Globus pallidus (tissue), 1 donor: ENCODE data around the gene TMEFF2.

ENCODE experiments used
- DNase-seq: peaks from one replicate; pipeline ENCODE4 v3.0.0-alpha.2; 2015; ENCODE audit warnings: low spot score

Gene TMEFF2

GRCh38 chr2:192068966-192069365 lies 125.8 kb downstream of the TMEFF2 start:
- no peak for DNase-seq

GRCh38 chr2:192067631-192068030 lies 127.1 kb downstream of the TMEFF2 start:
- no peak for DNase-seq

GRCh38 chr2:192064459-192064858 lies 130.3 kb downstream of the TMEFF2 start:
- DNase-seq, result no peak

GRCh38 chr2:192060161-192060560 lies 134.6 kb downstream of the TMEFF2 start:
- DNase-seq, result no peak

GRCh38 chr2:192059266-192059665 lies 135.5 kb downstream of the TMEFF2 start:
- DNase-seq, result no peak

GRCh38 chr2:192053921-192054320 lies 140.8 kb downstream of the TMEFF2 start:
- no peak for DNase-seq

- DNase-seq, result no peak
Measured at GRCh38 chr2:192051533-192051932, 143.2 kb downstream of the TMEFF2 start.

- no peak for DNase-seq
Measured at GRCh38 chr2:192049362-192049761, 145.4 kb downstream of the TMEFF2 start.

GRCh38 chr2:192047315-192048107 lies 147.2 kb downstream of the TMEFF2 start:
- DNase-seq, result no peak

GRCh38 chr2:192044496-192044895 lies 150.2 kb downstream of the TMEFF2 start:
- no peak for DNase-seq

GRCh38 chr2:192043216-192043870 lies 151.4 kb downstream of the TMEFF2 start:
- no peak for DNase-seq

- no peak for DNase-seq
Measured at GRCh38 chr2:192042126-192042525, 152.6 kb downstream of the TMEFF2 start.

GRCh38 chr2:192038110-192038509 lies 156.6 kb downstream of the TMEFF2 start:
- DNase-seq, result no peak

- no peak for DNase-seq
Measured at GRCh38 chr2:192035731-192036442, 158.8 kb downstream of the TMEFF2 start.

- DNase-seq, result no peak
Measured at GRCh38 chr2:192030856-192031255, 163.9 kb downstream of the TMEFF2 start.

- DNase-seq, result no peak
Measured at GRCh38 chr2:192030289-192030688, 164.4 kb downstream of the TMEFF2 start.

- DNase-seq, result no peak
Measured at GRCh38 chr2:192029089-192029488, 165.6 kb downstream of the TMEFF2 start.

- no peak for DNase-seq
Measured at GRCh38 chr2:192026825-192027120, 168.0 kb downstream of the TMEFF2 start.

GRCh38 chr2:192026059-192026824 lies 168.5 kb downstream of the TMEFF2 start:
- DNase-seq, result no peak

- DNase-seq, result no peak
Measured at GRCh38 chr2:192025637-192026036, 169.1 kb downstream of the TMEFF2 start.

- no peak for DNase-seq
Measured at GRCh38 chr2:192023006-192023405, 171.7 kb downstream of the TMEFF2 start.

GRCh38 chr2:192017844-192018243 lies 176.9 kb downstream of the TMEFF2 start:
- DNase-seq, result no peak
